WERI-Rb-1 (cell line): ENCODE data around the gene PRKCE.
A peak's percentile ranks its signal among the peaks of the same experiment; 100 is the strongest.

Experiments
- DNase-seq: peaks from one replicate; pipeline ENCODE4 v3.0.0-alpha.2; 2020
- H3K27ac ChIP-seq: fragments of 250-450 bp; sonication (Bioruptor Pico); 2 replicates; pipeline ENCODE4 v1.5.1; 2020; ENCODE audit warnings: mild to moderate bottlenecking, moderate library complexity
- H3K27me3 ChIP-seq: fragments of 250-450 bp; sonication (Bioruptor Pico); 2 replicates; pipeline ENCODE4 v1.5.1; 2021; ENCODE audit warnings: mild to moderate bottlenecking, low read depth, moderate library complexity; ENCODE audit not compliant: insufficient read depth, severe bottlenecking
- H3K36me3 ChIP-seq: fragments of 250-450 bp; sonication (Bioruptor Pico); 2 replicates; pipeline ENCODE4 v1.5.1; 2020; ENCODE audit warnings: mild to moderate bottlenecking, moderate library complexity
- H3K4me3 ChIP-seq: 2 replicates; pipeline ENCODE4 v1.5.1; 2011; ENCODE audit warnings: low read depth, mild to moderate bottlenecking, control low read depth, low read length
- H3K9me3 ChIP-seq: fragments of 250-450 bp; sonication (Bioruptor Pico); 2 replicates; pipeline ENCODE4 v1.5.1; 2021; ENCODE audit warnings: mild to moderate bottlenecking, moderate library complexity; ENCODE audit not compliant: severe bottlenecking
- TF ChIP-seq, protein P1 (sequence below): IDR thresholded peaks from 2 replicates; pipeline ENCODE4 v1.5.1; 2011; ENCODE audit warnings: low read depth, mild to moderate bottlenecking, control low read depth, inconsistent platforms, low read length

Gene PRKCE

DNA sequence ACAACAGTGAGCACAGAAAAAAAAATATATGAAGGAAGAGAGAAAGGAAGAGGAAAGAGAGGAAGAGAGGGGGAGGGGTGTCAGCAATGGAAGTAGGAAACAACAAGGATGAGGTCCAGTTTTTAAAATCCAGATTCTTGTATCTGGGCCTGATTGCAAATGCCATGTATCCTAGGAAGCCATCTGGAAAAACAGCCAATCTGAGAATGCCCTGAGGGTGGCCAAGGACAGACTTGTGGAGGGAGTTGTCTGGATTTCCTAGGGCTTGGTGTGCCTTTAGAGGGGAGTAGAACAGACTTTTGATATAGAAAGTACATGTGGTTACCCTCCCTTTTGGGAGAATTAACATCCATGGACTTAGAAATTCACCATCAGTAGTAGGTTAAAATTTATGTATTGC, 47.1 kb downstream of the PRKCE start:
- H3K27me3 ChIP-seq: no peaks in the 10 kb centered on the region
- TF ChIP-seq, protein P1, sequence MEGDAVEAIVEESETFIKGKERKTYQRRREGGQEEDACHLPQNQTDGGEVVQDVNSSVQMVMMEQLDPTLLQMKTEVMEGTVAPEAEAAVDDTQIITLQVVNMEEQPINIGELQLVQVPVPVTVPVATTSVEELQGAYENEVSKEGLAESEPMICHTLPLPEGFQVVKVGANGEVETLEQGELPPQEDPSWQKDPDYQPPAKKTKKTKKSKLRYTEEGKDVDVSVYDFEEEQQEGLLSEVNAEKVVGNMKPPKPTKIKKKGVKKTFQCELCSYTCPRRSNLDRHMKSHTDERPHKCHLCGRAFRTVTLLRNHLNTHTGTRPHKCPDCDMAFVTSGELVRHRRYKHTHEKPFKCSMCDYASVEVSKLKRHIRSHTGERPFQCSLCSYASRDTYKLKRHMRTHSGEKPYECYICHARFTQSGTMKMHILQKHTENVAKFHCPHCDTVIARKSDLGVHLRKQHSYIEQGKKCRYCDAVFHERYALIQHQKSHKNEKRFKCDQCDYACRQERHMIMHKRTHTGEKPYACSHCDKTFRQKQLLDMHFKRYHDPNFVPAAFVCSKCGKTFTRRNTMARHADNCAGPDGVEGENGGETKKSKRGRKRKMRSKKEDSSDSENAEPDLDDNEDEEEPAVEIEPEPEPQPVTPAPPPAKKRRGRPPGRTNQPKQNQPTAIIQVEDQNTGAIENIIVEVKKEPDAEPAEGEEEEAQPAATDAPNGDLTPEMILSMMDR: no peak
- no peaks in the 10 kb centered on the region for H3K9me3 ChIP-seq
- no peak overlapping the region for H3K27ac ChIP-seq
- DNase-seq: no peak
- no peaks in the 10 kb centered on the region for H3K36me3 ChIP-seq
- H3K4me3 ChIP-seq: no peak overlapping the region

- Histone ChIP-seq H3K27me3 (no peaks in the 10 kb centered on the region), H3K4me3 (no peak overlapping the region), H3K27ac (no peak overlapping the region), H3K36me3 (no peaks in the 10 kb centered on the region), H3K9me3 (no peaks in the 10 kb centered on the region)
- peak; percentile 44 for DNase-seq
- TF ChIP-seq, protein P1: no peak
These were observed 47.7 kb downstream of the PRKCE start for GRCh38 chr2:45699032-45699658.

DNA sequence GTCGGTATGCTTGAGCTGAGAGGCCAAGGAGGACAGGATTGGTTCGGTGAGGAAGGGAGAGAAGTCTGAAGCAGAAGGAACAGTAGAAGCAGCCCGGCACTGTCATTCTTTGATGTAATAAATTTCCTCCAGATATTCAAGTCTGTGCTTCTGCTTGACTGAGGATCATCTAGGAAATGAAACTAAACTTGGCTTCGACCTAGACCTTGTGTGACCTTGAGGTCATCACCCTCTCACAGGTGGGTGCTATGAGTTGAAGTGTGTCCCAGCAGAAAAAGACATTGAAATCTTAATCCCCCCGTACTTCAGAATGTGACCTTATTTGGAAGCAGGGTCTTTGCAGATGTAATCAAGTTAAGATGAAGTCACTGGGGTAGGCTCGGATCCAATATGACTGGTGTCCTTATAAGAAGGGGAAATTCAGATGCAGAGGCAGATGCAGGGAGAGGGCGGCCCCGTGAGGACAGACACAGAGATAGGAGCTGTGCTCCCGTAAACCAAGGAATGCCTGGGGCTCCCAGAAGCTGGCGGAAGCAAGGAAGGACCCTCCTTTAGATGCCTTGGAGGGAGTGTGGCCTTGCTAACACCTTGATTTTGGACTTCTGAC, 49.0 kb downstream of the PRKCE start:
- TF ChIP-seq, protein P1: no peak
- Histone ChIP-seq H3K9me3 (no peaks in the 10 kb centered on the region), H3K27ac (no peak overlapping the region), H3K27me3 (no peaks in the 10 kb centered on the region), H3K4me3 (no peak overlapping the region), H3K36me3 (no peaks in the 10 kb centered on the region)
- DNase-seq: no peak

GRCh38 chr2:45705233-45705632, 53.8 kb downstream of the PRKCE start:
- Histone ChIP-seq H3K36me3 (no peaks in the 10 kb centered on the region), H3K27me3 (no peaks in the 10 kb centered on the region), H3K27ac (no peak overlapping the region), H3K4me3 (no peak overlapping the region), H3K9me3 (no peaks in the 10 kb centered on the region)
- TF ChIP-seq, protein P1: no peak
- DNase-seq: no peak

GRCh38 chr2:45706033-45706432, 54.6 kb downstream of the PRKCE start:
- H3K27ac ChIP-seq: no peak overlapping the region
- TF ChIP-seq, protein P1: no peak

DNA sequence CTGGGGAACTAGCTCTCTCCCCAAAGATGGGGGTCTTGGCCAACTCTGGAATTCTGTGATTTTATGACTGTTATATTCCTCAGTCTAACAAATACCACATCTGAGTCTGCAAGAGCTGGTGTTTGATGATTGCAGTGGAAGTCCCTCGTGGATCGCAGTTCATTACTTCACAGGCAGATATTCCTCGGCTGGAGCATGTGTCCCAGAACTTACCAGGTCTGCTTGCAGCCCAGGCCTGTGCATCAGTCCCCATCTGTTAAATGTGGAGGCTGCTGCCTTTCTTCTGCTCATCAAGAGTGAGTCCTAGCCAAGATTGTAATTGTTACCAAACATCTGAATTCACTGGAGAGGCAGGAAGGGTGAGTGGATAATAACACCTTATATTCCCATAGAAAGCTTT, 55.5 kb downstream of the PRKCE start:
- TF ChIP-seq, protein P1: no peak
- Histone ChIP-seq H3K4me3 (no peak overlapping the region), H3K36me3 (no peaks in the 10 kb centered on the region), H3K9me3 (no peaks in the 10 kb centered on the region), H3K27me3 (no peaks in the 10 kb centered on the region), H3K27ac (no peak overlapping the region)
- DNase-seq: no peak

More at GRCh38 chr2:45706033-45706432, 54.6 kb downstream of the PRKCE start:
- H3K9me3 ChIP-seq: no peaks in the 10 kb centered on the region
- H3K27me3 ChIP-seq: no peaks in the 10 kb centered on the region
- H3K4me3 ChIP-seq: no peak overlapping the region
- H3K36me3 ChIP-seq: no peaks in the 10 kb centered on the region
- DNase-seq: no peak
